Neuron (in vitro differentiated cells): Measurements from ENCODE around the gene MOSPD3.
"Not testable (repeated sequence)": the region's sequence is repeated elsewhere in the genome, so short reads cannot be mapped to it uniquely, and the experiment has no call there.

ENCODE experiments used
- H2AFZ ChIP-seq: one replicate; pipeline ENCODE4 v1.6.1; 2013; ENCODE audit warnings: low read depth, mild to moderate bottlenecking, inconsistent platforms, low read length, moderate library complexity
- H3K27me3 ChIP-seq: one replicate; pipeline ENCODE4 v1.6.1; 2013; ENCODE audit warnings: low read length; ENCODE audit not compliant: insufficient read depth
- H3K36me3 ChIP-seq: one replicate; pipeline ENCODE4 v1.6.1; 2013; ENCODE audit warnings: low read length; ENCODE audit not compliant: insufficient read depth
- H3K4me1 ChIP-seq: one replicate; pipeline ENCODE4 v1.6.1; 2013; ENCODE audit warnings: low read length; ENCODE audit not compliant: insufficient read depth
- H3K4me3 ChIP-seq: 2 replicates; pipeline ENCODE4 v1.5.1; 2013; ENCODE audit warnings: mild to moderate bottlenecking, low read length, moderate library complexity
- H3K9me3 ChIP-seq: one replicate; pipeline ENCODE4 v1.6.1; 2013; ENCODE audit warnings: low read length

MOSPD3 gene

DNA sequence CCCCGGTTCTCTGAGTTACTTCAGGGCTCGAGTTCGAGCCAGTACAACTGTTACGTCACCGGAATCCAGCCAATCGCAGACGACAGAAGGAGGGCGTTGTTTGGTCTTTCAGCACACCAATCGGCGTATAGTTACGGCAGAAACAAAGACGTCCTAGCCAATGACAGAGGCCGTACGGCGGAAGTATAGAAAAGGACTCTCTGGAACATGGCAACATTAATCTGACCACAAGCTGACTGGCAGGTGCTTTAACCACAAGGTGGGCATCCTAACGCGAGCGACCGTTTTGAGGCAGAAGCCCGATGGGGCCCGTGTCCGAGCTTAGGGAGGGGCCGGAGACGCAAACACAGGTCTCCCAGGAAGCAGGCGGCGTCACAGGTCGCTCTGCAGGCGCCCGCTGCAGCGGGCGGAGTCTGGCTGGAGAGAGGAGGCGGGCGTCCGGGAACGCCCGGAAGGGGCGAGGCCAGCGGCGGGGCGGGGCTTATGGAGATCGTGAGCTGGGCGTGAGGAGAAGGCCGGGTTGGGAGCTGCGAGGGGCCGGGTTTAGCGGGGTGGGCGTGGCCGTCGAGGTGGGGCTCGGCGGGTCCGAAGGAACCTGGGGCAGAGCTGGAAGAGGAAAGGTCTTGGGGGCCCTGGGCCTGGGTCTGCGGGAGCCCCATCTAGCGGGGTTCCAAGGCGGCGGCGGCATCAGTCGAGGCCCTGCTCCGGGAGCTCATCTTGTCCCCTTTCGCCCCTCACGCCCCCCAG lies at the start of gene MOSPD3:
Gene MOSPD3, plus strand, starts transcription at position 558 of the 747 bp plus-strand sequence. CDS start 252 bp downstream, outside the sequence.
- Histone ChIP-seq H3K9me3 (no peaks in the 10 kb centered on the region), H3K36me3 (peaks cover 5% of the 10 kb centered on the region), H3K4me3 (peak within 1 kb of the TSS; percentile 76), H3K27me3 (no peaks in the 10 kb centered on the region), H2AFZ (peak within 1 kb of the TSS; percentile 47), H3K4me1 (peaks cover 9% of the 10 kb centered on the region)

DNA sequence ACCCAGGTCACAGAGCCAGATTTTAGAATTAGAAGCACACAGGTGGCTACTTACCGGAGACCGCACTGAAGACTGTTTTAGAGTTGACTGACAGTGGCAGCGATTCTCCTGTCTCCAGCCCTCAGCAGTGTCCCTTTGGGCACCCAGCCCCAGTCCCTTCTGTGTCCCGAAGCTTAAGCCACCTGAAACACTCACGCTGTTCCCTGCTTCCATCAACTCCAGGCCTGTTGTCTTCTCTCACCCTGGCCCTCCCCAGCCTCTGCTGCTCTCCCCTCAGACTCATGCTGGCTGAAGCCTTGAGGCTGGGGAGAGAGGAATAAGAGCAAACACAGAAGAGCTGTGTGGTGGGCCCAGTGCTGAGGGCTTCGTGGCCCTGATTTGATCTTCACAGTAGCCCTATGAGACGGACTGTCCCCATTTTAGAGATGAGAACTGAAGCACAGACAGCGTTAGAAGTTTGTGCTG lies 49.2 kb upstream of the MOSPD3 start:
- peaks cover 7% of the 10 kb centered on the region for H3K36me3 ChIP-seq
- peaks cover 11% of the 10 kb centered on the region for H3K4me1 ChIP-seq
- no peak overlapping the region for H3K4me3 ChIP-seq
- no peak overlapping the region for H2AFZ ChIP-seq
- H3K27me3 ChIP-seq, result no peaks in the 10 kb centered on the region
- H3K9me3 ChIP-seq, result no peaks in the 10 kb centered on the region

- no peaks in the 10 kb centered on the region for H3K9me3 ChIP-seq
- peaks cover 18% of the 10 kb centered on the region for H3K4me1 ChIP-seq
- peaks cover 7% of the 10 kb centered on the region for H3K36me3 ChIP-seq
- no peak overlapping the region for H3K4me3 ChIP-seq
- H3K27me3 ChIP-seq, result no peaks in the 10 kb centered on the region
- H2AFZ ChIP-seq, result no peak overlapping the region
These were observed 48.4 kb upstream of the MOSPD3 start for GRCh38 chr7:100563809-100564400.

DNA sequence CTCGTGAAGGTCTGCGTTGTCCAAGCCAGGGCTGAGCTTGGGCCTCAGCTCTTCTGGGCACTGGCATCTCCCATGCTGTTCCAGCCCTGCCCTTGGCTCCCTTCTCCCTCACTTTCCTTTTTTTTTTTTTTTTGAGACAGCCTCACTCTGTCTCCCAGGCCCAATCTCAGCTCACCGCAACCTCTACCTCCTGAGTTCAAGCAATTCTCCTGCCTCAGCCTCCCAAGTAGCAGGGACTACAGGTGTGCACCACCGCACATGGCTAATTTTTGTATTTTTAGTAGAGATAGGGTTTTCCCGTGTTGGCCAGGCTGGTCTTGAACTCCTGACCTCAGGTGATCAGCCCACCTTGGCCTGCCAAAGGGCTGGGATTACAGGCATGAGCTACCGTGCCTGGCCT lies 47.9 kb upstream of the MOSPD3 start:
- H3K27me3 ChIP-seq, H2AFZ ChIP-seq, H3K9me3 ChIP-seq, H3K36me3 ChIP-seq, H3K4me3 ChIP-seq: not testable (repeated sequence)
- peaks cover 22% of the 10 kb centered on the region for H3K4me1 ChIP-seq

GRCh38 chr7:100565133-100565571 lies 47.2 kb upstream of the MOSPD3 start:
- no peak overlapping the region for H3K4me3 ChIP-seq
- H3K4me1 ChIP-seq, result peaks cover 27% of the 10 kb centered on the region
- H3K27me3 ChIP-seq, result no peaks in the 10 kb centered on the region
- H3K36me3 ChIP-seq, result peaks cover 7% of the 10 kb centered on the region
- no peaks in the 10 kb centered on the region for H3K9me3 ChIP-seq
- no peak overlapping the region for H2AFZ ChIP-seq

GRCh38 chr7:100566018-100566531 lies 46.3 kb upstream of the MOSPD3 start:
- H3K9me3 ChIP-seq, result no peaks in the 10 kb centered on the region
- H3K4me3 ChIP-seq, result no peak overlapping the region
- H2AFZ ChIP-seq, result no peak overlapping the region
- peaks cover 7% of the 10 kb centered on the region for H3K36me3 ChIP-seq
- no peaks in the 10 kb centered on the region for H3K27me3 ChIP-seq
- peaks cover 29% of the 10 kb centered on the region for H3K4me1 ChIP-seq

DNA sequence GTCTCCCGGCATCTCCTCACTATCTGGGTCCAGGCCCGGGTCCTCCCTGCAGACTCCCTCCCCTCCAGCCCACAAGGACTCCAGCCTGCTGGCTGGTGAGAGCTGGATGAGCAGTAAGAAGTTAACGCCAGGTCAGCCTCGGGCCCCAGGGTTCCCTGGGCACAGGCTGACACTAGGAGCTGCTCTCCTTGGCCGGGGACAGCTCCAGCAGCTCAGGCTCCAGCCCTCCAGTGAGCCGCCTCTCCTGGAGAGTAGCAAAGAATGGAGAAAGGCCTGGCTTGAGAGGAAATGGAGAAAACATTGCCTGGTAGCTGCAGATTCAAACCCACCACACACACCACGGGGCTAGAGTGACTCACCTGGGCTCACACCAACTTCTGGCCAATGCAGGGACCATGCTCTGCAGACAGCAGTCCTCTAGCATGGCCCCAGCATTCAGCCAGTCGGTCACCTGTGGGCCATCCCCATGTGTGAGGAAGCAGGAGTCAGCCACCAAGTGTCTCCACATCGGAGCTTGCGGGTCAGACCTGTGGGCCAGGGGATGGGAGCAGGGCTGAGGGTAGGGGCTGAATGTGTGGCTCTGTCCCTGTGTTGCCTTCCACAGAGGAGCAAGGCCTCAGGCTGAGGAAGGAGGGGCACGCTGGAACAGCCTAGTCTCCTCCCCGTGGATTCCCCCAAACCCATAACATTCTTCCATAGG lies 45.2 kb upstream of the MOSPD3 start:
- H3K4me3 ChIP-seq, result no peak overlapping the region
- H2AFZ ChIP-seq, result no peak overlapping the region
- H3K27me3 ChIP-seq, result no peaks in the 10 kb centered on the region
- H3K36me3 ChIP-seq, result peaks cover 3% of the 10 kb centered on the region
- H3K9me3 ChIP-seq, result no peaks in the 10 kb centered on the region
- H3K4me1 ChIP-seq, result peaks cover 34% of the 10 kb centered on the region

GRCh38 chr7:100567751-100568175 lies 44.6 kb upstream of the MOSPD3 start:
- H3K9me3 ChIP-seq, result no peaks in the 10 kb centered on the region
- no peak overlapping the region for H2AFZ ChIP-seq
- no peaks in the 10 kb centered on the region for H3K27me3 ChIP-seq
- H3K4me3 ChIP-seq, result no peak overlapping the region
- peaks cover 40% of the 10 kb centered on the region for H3K4me1 ChIP-seq
- H3K36me3 ChIP-seq, result peaks cover under 1% of the 10 kb centered on the region

- Histone ChIP-seq H3K9me3 (no peaks in the 10 kb centered on the region), H2AFZ (no peak overlapping the region), H3K36me3 (no peaks in the 10 kb centered on the region), H3K4me3 (no peak overlapping the region), H3K27me3 (no peaks in the 10 kb centered on the region), H3K4me1 (peaks cover 42% of the 10 kb centered on the region)
These were observed 44.0 kb upstream of the MOSPD3 start for GRCh38 chr7:100568176-100568895.

- Histone ChIP-seq H3K4me1 (peaks cover 42% of the 10 kb centered on the region), H3K36me3 (no peaks in the 10 kb centered on the region), H2AFZ (no peak overlapping the region), H3K9me3 (no peaks in the 10 kb centered on the region), H3K4me3 (no peak overlapping the region), H3K27me3 (no peaks in the 10 kb centered on the region)
These were observed 43.2 kb upstream of the MOSPD3 start for GRCh38 chr7:100568896-100569844.

GRCh38 chr7:100570954-100571828 lies 41.1 kb upstream of the MOSPD3 start:
- peaks cover 13% of the 10 kb centered on the region for H3K36me3 ChIP-seq

More at GRCh38 chr7:100570954-100571828, 41.1 kb upstream of the MOSPD3 start:
- no peak overlapping the region for H2AFZ ChIP-seq
- H3K4me1 ChIP-seq, result peaks cover 42% of the 10 kb centered on the region
- no peak overlapping the region for H3K4me3 ChIP-seq
- no peaks in the 10 kb centered on the region for H3K9me3 ChIP-seq
- no peaks in the 10 kb centered on the region for H3K27me3 ChIP-seq
